ENCODE measurements around the gene C17orf50.

GRCh38 chr17:35795871-35796265 lies 35.2 kb downstream of the C17orf50 start:
- no peak for TF ChIP-seq CTCF (conservative IDR thresholded peaks at IDR 0.05; ENCODE audit: low read depth, low read length)
- TF ChIP-seq EZH2phosphoT487 (IDR thresholded peaks at IDR 0.05; ENCODE audit: borderline replicate concordance, low read length) = no peak

Measured in PC-3 (cell line).